ENCODE results near the gene C9orf50. TPM values are rescaled to one million over a fixed set of nuclear protein-coding genes. Genes with fewer than 3 reads are reported as not detected.

C9orf50 gene
- total and polyA plus RNA-seq, 11 donors = not detected

- peak overlapping the region in 9 of 12 donors; percentile 43 to 66 (median 57) for H3K4me3 ChIP-seq
- H3K9me3 ChIP-seq = no peaks in the 10 kb centered on the region
- 59 to 63% (median 60%) methylated on average over 9 of the region's 9 CpGs for WGBS, 4 donors
- DNase-seq (no peak), ATAC-seq (peak; percentile 25 to 52 (median 46))
- peak in 10 of 12 donors; percentile 21 to 52 (median 36) for TF ChIP-seq CTCF (IDR thresholded peaks at IDR 0.05)
- no peak for TF ChIP-seq POLR2A (IDR thresholded peaks at IDR 0.05)
- H3K36me3 ChIP-seq = no peaks in the 10 kb centered on the region
- peaks cover 0 to 17% (median 0%) of the 10 kb centered on the region in 9 donors for H3K27me3 ChIP-seq
- intact Hi-C loops (cut with DNase I) = loop anchor here in 4 of 10 donors (2.0 to 10.0 kb wide), 3 partner anchors 39 to 72 kb away; no protein-coding TSS in a partner anchor
- H3K27ac ChIP-seq = peak overlapping the region in 11 of 12 donors; percentile 28 to 82 (median 72)
- H3K4me1 ChIP-seq = peaks cover 0 to 41% (median 28%) of the 10 kb centered on the region in 12 donors
Observed at GRCh38 chr9:129569502-129570449, 51.1 kb downstream of the C9orf50 start.

- no peaks in the 10 kb centered on the region for H3K9me3 ChIP-seq
- peak; percentile 15 to 43 (median 32) for ATAC-seq
- peak; percentile 43 to 77 (median 64) for DNase-seq
- peaks cover 0 to 17% (median 0%) of the 10 kb centered on the region in 9 donors for H3K27me3 ChIP-seq
- H3K27ac ChIP-seq = peak overlapping the region in 11 of 12 donors; percentile 24 to 82 (median 72)
- H3K36me3 ChIP-seq = no peaks in the 10 kb centered on the region
- intact Hi-C loops (cut with DNase I) = loop anchor here in 4 of 10 donors (2.0 to 10.0 kb wide), 3 partner anchors 40 to 72 kb away; no protein-coding TSS in a partner anchor
- 2 to 4% (median 3%) methylated on average over 28 to 92 of the region's 92 CpGs for WGBS, 4 donors
- peaks cover 0 to 41% (median 28%) of the 10 kb centered on the region in 12 donors for H3K4me1 ChIP-seq
- TF ChIP-seq POLR2A (IDR thresholded peaks at IDR 0.05) (no peak), CTCF (IDR thresholded peaks at IDR 0.05) (peak in 1 of 12 donors; percentile 7)
- H3K4me3 ChIP-seq = peak overlapping the region; percentile 27 to 66 (median 53)
Observed at GRCh38 chr9:129568560-129569501, 52.1 kb downstream of the C9orf50 start.

- 7 to 8% (median 8%) methylated on average over 22 to 27 of the region's 27 CpGs for WGBS, 4 donors
- Histone ChIP-seq H3K9me3 (no peaks in the 10 kb centered on the region), H3K27me3 (peaks cover 0 to 17% (median 0%) of the 10 kb centered on the region in 9 donors), H3K36me3 (no peaks in the 10 kb centered on the region), H3K4me3 (peak overlapping the region; percentile 27 to 66 (median 53)), H3K27ac (peak overlapping the region in 9 of 12 donors; percentile 43 to 82 (median 74)), H3K4me1 (peaks cover 0 to 41% (median 28%) of the 10 kb centered on the region in 12 donors)
- peak in 3 of 4 donors; percentile 43 to 58 (median 46) for ATAC-seq
- no peak for TF ChIP-seq CTCF (IDR thresholded peaks at IDR 0.05)
- no peak for TF ChIP-seq POLR2A (IDR thresholded peaks at IDR 0.05)
- peak in 2 of 5 donors; percentile 34 to 37 for DNase-seq
- intact Hi-C loops (cut with DNase I) = loop anchor here in 4 of 10 donors (2.0 to 10.0 kb wide), 3 partner anchors 41 to 71 kb away; no protein-coding TSS in a partner anchor
Observed at GRCh38 chr9:129567842-129568559, 52.9 kb downstream of the C9orf50 start.

Measured in heart left ventricle (tissue), 16 donors.